C4-2B (cell line): Measurements from ENCODE around the gene PLEKHM2.

Experiments
- ZFX ChIP-seq: fragments of 450-650 bp; IDR thresholded peaks from 2 replicates; pipeline ENCODE4 v1.6.1; 2017
- TF ChIP-seq, protein P1 (sequence below): fragments of 450-650 bp; conservative IDR thresholded peaks from 2 replicates; pipeline ENCODE4 v1.5.1; 2017; ENCODE audit warnings: mild to moderate bottlenecking

DNA sequence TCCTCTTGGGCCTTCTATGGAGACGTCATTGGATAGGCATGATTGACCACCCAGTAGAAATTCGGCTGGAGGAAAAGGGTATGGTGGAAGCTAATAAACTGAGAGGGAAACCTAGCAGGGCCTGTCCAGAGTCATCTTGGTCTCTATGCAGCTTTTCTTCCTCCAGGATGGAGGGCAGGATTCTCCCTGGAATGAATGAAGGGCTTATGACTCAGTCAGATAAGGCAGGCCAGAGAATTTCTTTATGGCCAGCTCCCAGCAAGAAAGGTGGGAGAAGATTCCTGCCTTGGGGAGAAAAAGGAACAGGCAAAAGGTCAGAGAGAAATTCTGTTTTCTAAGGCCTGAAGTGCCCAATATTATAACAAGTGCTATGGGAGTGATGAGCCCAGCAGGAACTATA, 91.6 kb downstream of the PLEKHM2 start:
- TF ChIP-seq, protein P1, sequence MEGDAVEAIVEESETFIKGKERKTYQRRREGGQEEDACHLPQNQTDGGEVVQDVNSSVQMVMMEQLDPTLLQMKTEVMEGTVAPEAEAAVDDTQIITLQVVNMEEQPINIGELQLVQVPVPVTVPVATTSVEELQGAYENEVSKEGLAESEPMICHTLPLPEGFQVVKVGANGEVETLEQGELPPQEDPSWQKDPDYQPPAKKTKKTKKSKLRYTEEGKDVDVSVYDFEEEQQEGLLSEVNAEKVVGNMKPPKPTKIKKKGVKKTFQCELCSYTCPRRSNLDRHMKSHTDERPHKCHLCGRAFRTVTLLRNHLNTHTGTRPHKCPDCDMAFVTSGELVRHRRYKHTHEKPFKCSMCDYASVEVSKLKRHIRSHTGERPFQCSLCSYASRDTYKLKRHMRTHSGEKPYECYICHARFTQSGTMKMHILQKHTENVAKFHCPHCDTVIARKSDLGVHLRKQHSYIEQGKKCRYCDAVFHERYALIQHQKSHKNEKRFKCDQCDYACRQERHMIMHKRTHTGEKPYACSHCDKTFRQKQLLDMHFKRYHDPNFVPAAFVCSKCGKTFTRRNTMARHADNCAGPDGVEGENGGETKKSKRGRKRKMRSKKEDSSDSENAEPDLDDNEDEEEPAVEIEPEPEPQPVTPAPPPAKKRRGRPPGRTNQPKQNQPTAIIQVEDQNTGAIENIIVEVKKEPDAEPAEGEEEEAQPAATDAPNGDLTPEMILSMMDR, result no peak
- TF ChIP-seq ZFX, result no peak
